CD1c-positive myeloid dendritic cell (primary cell): ENCODE results near the gene FXYD6.

Experiments used
- DNase-seq: peaks from one replicate; pipeline ENCODE4 v3.0.0-alpha.2; 2016; ENCODE audit errors: extremely low spot score

The FXYD6 gene

DNA sequence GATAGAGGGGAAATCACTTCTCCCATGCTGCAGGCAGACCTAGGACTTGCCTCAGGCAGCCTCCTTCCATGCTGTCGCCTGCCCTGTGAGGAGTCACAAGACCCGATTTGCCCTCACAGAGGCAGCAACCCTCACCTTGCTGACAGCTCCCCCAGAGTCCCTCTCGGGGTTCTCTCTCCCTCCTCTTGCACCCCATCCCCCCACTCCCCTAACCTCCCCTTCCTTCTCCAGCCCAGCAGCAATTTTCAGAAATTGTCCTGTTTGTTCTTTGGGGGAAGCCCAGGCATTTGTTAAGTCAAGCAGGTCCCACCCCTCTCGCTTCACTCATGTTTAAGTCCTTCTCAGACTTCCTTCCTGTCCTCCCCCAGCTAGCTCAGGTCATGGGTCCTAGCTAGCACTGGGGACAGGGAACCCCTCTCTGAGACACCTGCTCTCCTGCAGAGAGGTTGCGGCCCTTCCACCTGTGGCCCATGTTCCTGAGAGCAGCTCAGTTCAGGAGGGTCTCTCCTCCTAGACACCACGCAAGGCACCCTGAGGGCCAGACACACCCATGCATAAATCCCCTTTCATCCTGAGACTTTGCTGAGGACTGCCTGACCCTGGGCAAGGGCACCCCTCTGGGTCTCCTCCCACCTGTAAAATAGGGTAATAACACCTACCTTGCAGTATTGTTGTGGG, 45.6 kb downstream of the FXYD6 start:
- peak; percentile 17 for DNase-seq

DNA sequence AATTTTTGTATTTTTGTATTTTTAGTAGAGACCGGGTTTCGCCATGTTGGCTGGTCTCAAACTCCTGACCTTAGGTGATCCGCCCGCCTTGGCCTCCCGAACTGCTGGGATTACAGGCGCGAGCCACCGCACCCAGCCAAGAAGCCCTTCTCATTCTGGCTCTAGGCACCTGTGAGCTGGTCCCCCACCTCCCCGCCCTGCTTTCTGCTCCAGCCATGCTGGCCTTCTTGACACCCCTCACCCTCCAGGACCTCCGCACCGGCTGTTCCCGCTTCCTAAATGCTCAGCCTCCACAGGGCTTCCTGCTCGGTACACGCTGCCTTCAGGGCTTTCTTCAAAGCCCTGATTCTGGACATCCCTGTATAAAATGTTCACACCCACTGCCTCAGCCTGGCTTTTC, 46.4 kb downstream of the FXYD6 start:
- DNase-seq = no peak

DNA sequence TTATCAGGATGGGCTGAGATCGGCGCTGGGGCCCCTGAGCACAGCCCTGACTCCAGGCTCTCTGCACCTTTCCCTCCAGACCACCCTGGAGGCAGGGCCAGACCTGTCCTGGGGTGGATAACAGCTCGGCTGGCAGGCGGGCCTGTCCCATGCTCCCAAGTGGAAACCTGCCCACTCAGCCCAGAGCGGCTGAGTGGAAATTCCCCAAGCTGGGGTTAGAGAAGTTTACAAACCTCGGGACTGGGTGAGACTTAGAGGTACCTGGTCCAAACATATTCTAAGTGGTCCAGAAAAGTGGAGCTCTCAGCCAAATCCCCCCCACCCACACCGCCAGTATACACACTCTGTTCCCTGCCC, 47.1 kb downstream of the FXYD6 start:
- DNase-seq = peak; percentile 12

DNA sequence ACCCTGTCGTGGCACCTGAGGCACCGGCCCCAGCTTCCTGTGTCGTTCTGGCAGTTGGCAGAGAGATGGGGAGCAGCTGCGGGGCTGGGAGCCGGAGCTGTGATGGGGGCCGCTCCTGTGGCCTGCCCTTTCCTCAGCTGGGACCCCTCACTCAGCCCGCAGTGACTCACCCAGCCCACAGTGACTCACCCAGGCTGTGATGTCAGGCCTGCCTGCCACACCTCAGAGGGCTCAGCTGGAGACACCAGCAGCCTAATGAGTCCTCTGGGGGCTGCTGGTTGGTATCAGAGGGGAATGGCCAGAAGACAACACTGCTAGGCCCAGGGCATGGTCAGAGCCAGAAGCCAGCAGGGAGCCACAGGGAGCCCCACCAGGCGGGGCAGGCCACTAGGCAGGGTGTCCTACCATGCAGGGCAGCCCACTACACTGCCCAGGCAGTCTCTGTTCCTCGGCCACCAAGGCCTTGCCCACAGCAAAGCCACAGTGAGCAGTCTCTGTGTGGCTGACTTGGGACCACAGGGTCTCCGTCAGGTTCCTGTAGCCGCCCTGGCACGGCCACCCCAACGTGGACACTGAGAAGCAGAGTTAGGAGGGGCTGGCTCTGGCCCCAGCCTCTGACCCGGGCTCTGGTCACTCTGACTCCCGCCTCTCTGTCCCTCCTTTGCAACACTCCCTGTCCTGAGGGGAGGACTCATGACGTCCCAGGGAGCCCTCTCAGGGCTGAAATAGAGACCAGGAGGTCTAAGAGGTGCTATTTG, 47.7 kb downstream of the FXYD6 start:
- peak; percentile 58 for DNase-seq

DNA sequence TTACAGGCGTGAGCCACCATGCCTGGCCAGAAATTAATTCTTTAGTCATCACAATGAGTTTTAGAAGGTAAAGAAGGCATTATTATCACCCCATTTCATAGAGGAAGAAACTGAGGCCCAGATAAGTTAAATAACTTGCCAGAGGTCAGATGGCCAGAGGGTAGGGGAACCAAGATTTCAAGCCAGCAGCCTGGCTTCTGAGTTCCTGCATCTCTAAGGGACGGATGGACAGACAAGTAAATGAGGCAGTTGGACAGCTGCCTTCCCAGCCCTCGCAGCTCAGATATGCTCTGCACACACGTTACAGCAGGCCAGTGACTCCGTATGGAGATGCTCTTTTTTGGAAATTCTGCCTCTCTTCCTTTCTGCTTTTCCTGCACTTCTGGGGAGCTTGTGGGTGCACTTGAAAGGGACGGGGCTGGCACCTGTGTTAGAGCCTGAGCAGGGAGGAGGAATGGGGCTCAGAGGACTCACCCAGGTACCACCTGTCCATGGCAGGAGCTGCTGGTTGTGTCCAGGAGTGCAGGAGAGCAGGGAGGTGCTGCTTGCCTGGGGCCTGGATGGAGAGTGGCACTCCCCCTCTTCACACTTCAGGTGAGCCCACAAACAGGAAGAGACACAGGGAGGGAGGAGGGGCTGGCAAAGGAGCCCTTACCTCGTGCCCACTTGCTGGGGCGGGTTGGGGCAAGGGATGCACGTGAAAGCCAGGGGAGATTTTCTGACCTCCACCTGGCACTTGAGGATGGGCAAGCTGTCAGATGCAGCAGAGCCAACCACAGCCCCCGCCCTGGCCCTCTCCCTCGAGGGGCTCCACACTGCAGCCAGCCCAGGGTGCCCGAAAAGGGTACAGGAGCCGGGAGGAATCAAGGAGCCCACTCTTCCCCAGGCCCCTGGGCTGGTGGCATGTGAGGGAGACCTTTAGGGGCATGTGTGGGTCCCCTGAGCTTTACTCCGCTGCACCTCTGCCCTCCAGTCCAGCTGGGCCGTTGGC, 48.6 kb downstream of the FXYD6 start:
- no peak for DNase-seq

DNA sequence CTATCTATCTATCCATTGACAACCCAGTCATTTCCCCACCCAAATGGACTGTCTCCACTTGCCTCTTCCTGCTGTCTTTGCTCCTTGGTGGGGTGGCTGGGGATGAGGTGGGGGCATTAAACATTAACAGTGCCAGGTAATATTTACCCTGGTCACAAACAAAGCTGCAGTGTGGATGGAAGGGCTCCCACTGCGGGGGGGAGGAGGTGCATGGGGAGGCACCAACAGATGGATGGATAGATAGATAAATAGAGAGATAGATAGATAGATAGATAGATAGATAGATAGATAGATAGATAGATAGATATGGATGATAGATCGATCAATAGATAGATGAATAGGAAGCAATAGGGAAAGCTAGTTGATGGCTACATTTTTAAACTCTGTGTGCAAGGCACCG, 49.6 kb downstream of the FXYD6 start:
- no peak for DNase-seq

DNA sequence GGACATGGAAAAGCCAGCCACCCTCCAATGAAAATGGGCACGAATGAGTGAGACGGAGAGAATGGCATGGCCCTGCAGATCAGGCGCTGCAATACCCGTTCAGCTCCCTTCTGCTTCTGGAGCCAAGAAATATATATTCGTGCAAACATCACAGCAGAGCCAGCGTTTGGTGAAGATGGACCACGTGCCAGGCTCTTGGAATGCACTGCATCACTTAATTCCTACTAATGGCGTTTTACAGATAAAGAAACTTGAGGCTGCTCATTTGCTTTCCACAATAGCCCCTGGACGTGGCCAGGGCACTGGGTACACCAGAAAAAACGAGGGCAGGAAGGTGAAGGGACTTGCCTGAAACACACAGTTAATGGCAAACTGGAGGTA, 50.3 kb downstream of the FXYD6 start:
- no peak for DNase-seq

DNA sequence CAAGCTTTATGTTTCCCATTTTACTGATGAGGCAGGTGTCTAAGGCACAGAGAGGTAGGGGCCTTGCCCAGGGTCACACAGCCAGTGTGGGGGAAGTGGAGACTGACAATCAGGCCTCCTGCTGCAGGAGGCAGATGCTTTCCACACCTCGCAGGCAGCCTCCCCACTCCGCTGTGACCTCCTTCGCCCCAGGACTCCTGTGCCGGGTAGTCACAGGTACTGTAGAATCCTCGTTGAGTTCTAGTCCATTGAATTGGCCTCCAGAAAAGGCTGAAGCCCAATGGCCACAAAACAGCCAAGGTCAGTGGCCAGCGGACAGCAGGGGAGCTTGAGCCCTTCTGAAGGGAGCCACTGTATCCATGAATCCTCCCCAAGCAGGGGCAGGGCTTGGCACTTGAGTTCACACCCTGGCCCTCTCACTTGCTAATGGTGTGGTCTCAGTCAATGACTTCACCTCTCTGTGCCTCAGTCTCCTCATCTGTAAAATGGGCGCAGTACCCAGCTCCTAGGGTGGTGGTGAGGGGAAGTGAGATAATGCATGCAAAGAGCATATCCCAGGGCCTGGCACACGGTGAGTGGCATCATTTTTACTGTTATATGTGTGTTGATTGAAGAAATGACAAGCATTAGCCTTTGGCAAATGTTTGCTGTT, 50.8 kb downstream of the FXYD6 start:
- DNase-seq = no peak

DNA sequence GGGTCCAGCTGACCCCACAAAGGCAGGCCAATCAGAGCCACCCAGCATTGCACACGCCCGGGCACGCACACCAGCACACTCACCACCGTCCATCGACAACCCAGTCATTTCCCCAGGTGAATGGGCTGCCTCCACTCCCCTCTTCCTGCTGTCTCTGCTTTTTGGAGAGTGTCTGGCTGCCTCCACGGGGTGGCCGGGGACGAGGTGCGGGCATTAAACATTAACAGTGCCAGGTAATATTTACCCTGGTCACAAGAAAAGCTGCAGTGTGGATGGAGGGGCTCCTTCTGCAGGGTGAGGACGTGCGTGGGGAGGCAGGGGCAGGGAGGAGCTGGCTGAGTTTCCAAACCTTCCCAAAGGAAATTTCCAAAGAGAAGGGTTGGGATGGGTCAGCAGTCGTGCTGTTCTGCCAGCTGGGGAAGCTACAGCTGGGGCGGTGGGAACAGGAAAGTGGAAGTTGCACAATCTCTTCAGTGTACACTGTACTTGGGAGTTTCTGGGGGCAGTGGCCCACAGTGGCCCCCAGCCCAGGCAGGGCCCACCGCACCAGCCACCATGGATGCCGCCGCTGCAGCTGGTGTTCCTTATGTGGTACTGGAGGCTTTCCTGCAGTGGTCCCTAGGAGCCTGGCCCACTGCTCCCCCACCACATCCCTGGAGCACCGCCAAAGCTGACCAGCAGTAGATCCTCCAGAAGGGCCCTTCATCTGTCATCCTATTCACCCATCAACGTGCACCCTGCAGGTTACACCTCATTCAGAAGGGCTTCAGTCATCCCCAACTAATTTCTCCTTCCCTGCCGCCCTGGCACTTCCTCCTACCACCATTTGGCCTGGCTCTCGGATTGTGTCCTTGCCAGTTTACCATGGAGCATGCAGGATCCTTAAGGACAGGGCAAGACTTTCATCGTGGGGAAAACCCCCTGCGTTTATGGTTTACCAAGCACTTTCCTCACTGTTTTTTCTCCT, 51.6 kb downstream of the FXYD6 start, which contains the start of gene FXYD2:
Gene FXYD2 (minus strand): TSS at position 174 of the 967 bp plus-strand sequence. CDS start 66 bp downstream, at position 108.
- DNase-seq = peak; percentile 62

DNA sequence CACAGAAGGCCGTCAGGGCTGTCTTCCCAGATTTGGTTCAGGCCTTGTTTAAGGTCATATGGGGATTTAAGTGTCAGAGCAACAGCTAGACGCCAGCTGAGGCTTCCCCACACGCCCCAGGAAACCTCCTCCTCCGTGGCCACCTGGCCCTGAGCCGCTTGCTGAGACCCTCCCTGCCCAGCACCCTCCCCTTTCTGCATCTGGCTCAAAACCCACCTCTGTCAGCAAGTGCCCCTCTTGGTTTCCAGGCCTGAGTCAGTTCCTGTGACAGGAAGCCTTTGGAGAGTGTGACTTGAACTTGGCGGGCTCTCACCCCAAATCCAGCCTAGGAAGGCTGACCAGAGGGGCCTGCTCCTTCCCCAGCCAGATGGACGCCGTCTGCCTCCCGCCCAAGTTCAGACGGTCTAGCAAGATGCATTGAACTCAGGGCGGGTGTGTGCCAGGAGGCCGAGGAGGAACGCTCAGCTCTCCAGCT, 52.5 kb downstream of the FXYD6 start:
- DNase-seq = no peak

DNA sequence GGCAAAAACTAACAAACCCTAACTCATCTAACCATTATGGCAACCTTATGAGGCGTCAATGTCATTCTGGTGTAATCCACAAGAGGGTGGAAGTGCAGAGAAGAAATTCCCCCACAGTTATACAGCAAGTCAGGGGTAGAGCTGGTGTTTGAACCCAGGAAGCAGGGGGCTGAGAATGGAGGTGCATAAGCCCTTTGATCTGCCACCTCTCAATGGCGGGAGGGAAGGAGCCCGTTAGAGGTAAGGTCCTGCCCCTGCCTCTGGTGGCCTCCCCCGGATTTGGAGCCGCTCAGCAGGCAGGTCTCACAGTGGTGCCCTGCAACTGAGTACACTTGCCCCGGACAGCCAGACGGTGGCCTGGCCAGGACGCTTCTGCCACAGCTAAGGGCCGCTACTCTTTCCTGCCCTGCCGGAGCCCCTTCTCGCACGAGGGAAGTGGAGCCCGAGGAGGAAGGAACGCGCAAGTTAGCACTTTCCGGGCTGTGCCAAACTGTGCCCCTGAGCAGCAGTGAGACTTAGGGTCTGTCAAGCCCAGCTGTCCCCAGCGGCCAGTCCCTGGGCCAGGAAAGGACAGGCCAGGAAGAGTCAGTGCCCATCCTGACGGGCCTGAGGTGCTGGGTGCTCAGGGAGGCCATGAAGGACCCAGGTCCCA, 53.0 kb downstream of the FXYD6 start:
- peak; percentile 47 for DNase-seq

DNA sequence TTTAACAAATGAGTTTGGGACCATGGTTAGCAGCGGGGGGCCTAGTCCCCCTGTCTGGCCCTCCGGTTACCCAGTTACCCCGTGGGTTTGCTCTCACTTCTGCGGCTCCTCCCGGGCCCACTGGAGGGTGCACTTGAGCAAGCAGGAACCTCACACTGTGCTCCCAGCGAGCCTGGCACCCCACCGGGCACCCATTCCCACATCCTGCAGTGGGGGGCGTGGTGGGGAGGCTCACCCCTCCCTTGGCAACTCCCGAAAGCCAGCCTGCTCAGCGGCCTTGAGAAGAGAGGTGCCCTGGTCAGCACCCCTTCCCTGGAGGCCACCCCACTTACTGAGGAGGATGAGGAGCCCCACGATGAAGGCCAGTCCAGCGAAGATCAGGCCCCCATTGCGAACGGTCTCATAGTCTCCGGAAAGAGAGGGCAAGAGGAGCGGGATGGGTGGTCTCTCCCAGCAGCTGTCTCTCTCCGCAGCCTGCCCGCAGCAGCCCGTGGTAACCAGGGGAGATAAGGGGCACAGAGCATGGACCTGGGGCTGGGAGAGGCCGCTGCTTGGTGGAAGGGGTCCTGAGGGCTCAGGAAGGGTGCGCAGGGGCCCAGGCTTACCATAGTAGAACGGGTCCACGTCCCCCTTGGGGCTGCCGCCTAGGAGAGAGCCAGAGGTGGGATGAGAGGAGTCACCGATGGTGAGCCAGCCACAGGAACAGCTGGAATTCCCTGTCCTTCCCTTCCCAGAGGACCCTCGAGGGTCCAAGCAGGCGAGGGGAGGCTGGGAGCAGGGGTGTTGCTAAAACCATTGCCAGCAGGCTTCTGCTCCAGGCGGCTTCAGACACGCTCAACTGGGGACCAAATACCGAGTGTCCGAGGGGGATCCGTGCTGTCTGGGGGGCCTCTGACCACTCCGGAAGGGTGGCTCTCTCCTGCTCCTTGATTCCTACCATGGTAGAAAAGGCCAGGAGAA, 54.1 kb downstream of the FXYD6 start:
- peak; percentile 53 for DNase-seq

DNA sequence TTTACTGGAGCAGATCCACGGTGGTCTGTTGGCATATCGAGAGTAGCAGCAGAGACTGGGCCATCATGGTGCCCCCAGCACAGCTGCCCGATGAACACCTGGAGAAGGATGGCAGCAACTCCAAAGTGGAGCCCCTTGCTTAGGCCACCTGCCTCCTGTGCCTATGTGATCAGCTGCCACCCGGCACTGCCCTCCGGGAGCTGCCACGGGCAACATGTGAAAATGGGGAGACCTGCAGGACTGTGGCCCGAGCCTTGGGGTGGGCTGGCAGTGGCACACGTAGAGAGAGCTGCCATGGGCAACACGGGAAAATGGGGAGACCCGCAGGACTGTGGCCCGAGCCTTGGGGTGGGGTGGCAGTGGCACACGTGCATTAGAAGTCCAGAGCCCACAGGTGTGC, 55.0 kb downstream of the FXYD6 start:
- no peak for DNase-seq

DNA sequence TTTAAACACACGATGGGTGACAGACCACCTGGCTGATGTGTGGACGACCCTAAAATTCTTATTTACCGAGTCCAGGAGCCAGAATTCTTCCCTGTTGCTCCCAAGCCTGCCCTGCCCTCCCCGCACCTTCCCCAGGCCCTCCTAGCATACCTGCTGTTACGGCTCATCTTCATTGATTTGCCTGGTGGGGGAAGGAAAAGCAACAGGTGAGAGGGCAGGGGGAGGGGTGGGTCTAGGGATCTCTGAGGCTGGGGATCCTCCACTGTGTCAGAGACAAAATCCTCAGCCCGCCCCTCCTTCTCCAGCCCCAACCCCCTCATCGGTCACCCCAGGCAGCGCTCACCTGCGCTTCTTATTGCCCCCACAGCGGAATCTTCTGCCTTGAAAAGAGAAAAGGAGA, 55.9 kb downstream of the FXYD6 start:
- DNase-seq = no peak

DNA sequence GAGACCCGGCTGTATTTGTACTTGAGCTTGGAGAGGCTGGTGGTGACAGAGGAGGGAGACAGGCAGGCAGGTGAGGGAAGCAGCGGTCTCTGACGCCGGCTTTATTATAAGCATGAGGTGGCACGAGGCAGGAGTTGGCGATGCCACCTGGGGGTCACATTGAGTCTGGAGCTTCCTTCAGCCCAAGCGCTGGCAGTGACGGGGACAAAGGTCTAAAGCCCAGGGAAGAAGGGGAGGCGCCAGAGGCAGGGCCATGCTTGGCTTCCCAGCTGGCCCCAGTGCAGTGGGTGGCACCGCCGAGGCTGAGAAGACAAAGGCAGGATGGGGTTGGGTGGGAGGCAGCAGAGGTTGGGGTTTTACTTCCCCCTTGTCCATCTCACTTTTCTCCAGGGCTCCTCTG, 56.4 kb downstream of the FXYD6 start:
- no peak for DNase-seq

DNA sequence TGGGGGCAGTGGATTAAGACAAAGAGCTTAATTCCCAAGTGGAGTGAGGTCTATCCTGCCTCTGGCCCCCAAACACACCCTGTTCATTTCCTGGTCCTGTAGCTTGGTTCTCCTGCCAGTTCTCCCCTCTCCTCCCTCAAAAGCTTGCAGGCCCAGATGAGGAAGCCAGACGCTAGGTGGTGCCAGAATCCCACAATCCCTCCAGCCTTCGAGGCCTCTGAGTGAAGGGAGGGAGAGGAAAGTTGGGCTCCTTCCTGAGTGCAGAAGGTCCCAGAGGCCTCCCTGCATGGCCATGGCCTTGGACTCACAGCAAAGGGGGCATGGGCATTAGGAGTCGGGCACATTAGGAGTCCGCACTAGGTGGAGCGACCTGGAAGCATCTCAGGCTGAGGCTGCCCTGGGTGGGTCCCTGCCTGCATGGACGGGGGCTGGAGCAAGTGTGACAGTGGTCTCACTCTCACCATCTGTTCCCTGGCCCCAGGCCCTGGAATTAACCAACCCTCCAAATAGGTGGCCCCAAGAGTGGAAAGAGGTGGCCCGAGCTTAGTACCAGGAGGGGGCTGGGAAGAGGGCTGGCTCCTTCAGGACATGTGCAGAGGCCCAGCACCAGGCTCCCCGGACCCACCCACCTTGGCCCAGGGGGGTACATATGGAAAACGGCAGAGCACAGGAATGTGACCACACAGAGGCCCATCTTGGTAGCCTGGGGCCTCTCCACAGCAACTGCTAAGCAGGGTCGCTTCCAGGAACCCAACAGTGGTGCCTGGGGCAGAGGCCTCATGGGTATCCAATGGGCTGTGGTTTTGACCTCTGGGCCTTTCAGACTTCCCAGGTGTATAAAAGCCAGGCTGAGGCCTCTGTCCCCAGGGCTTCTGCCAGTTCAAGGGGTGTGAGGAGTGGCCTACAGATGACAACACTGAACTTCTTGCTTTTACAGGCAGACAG, 57.1 kb downstream of the FXYD6 start:
- DNase-seq = peak; percentile 76

DNA sequence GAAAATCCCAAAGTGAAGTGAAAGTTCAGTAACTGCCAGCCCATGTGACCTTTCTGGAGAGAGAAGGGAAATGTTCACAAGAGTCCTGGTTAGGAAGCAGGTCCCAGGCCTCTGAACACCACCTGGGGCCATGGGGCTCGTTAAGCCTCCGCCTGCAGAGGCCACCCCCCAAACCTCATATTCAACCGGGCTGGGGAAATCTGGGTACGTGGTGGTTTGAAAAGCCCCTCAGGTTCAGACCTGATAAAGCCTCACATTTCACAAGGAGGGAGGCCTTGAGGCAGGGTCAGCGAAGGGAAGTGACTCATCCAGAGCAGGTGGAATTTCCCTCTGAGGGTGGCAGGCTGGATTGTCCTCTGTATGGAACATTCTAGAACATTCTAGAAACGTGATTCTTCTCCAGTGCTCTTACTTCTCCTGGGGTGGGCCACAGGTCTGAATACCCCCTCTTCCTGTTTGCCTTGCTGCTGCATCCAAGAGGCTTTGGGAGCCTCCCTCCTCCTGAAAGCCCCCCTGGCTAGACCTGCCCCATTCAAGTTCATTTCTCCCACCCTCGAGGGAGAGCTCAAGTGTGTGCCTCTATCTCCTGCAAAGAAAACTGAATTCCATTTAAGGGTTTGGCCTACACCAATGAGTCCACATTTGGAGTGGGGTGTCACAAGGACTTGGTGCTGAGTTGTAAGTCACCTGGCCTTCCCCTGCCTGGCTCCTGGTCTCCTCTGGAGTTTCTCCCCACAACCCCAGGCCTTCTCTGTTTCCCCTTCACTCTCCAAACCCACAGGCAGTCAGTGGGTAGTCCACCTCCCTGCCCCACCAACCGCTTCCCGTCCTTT, 58.2 kb downstream of the FXYD6 start:
- DNase-seq = peak; percentile 79
